Measurements from ENCODE around the gene LONP2. TPM values are rescaled to one million over a fixed set of nuclear protein-coding genes. Genes with fewer than 3 reads are reported as not detected.
A peak's percentile ranks its signal among the peaks of the same experiment; 100 is the strongest.

The LONP2 gene
- total and polyA plus RNA-seq, 2 experiments from 2014 or later: 42.5 to 48.1 TPM

DNA sequence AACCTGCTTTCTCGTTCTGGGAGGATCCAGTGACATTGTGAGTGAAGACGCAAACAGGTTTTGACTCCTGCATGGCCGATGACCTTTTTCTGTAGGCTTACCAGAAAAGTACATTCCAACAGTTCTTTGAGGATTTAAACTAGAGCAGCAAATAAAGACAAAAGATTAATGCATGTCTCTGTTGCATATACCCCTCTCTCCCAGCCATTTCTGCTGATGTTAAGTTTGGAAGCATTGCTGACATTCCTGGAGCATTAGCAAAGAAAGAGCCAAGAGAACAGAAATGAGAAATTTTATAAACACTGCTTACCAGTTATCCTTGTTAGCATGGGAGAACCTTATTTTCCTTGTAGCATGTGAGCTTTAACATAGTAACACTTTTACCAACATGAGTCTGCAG lies 91.9 kb downstream of the LONP2 start:
- TF ChIP-seq CTCF (IDR thresholded peaks at IDR 0.05; ENCODE audit: low read depth, low read length): no peak
- Histone ChIP-seq H3K27ac (no peak overlapping the region), H3K27me3 (no peaks in the 10 kb centered on the region), H3K4me1 (ENCODE audit: low read depth) (no peaks in the 10 kb centered on the region), H3K36me3 (peaks cover 23% of the 10 kb centered on the region), H3K9me3 (ENCODE audit: low read depth) (no peaks in the 10 kb centered on the region), H3K4me3 (no peak overlapping the region)
- DNase-seq (ENCODE audit: low read depth in 1 of 2, low spot score in 1 of 2): peak in 1 of 2 donors; percentile 45

- TF ChIP-seq CTCF (IDR thresholded peaks at IDR 0.05; ENCODE audit: low read depth, low read length): no peak
- no peak for DNase-seq (ENCODE audit: low read depth in 1 of 2, low spot score in 1 of 2)
- H3K27me3 ChIP-seq: no peaks in the 10 kb centered on the region
- H3K9me3 ChIP-seq (ENCODE audit: low read depth): no peaks in the 10 kb centered on the region
- H3K27ac ChIP-seq: no peak overlapping the region
- H3K4me1 ChIP-seq (ENCODE audit: low read depth): no peaks in the 10 kb centered on the region
- H3K36me3 ChIP-seq: peaks cover 10% of the 10 kb centered on the region
- no peak overlapping the region for H3K4me3 ChIP-seq
Measured at GRCh38 chr16:48340054-48340453, 96.0 kb downstream of the LONP2 start.

- no peaks in the 10 kb centered on the region for H3K4me1 ChIP-seq (ENCODE audit: low read depth)
- no peaks in the 10 kb centered on the region for H3K27me3 ChIP-seq
- no peak for DNase-seq (ENCODE audit: low read depth in 1 of 2, low spot score in 1 of 2)
- no peak overlapping the region for H3K27ac ChIP-seq
- peaks cover 1% of the 10 kb centered on the region for H3K36me3 ChIP-seq
- no peak for TF ChIP-seq CTCF (IDR thresholded peaks at IDR 0.05; ENCODE audit: low read depth, low read length)
- no peaks in the 10 kb centered on the region for H3K9me3 ChIP-seq (ENCODE audit: low read depth)
- no peak overlapping the region for H3K4me3 ChIP-seq
Measured at GRCh38 chr16:48342591-48342990, 98.5 kb downstream of the LONP2 start.

DNA sequence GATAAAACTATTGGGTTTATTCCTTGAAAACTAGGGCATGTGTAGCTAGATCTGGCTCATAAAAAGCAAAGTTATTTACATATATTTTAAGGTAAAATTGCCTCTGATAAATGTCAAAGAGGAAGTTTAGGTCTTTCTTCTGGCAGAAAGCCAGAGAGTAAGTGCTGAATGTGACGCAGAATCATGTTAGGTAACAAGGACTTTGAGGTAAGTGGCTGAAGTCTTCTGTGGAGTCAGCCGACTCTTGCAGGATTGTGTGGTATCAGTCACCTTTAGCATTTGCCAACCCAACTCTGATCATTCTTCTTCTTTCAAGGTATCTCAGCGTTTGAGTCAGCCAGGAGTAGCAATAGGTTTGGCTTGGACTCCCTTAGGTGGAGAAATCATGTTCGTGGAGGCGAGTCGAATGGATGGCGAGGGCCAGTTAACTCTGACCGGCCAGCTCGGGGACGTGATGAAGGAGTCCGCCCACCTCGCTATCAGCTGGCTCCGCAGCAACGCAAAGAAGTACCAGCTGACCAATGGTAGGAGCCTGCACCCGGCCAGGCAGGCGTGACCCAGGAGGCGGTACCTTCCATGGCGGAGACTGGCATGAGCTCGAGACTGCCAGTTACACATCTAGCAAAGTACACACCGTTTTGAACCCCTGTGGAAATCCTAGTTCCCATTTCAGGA lies 103.2 kb downstream of the LONP2 start:
- Histone ChIP-seq H3K4me1 (ENCODE audit: low read depth) (no peaks in the 10 kb centered on the region), H3K9me3 (ENCODE audit: low read depth) (no peaks in the 10 kb centered on the region), H3K36me3 (peaks cover 35% of the 10 kb centered on the region), H3K4me3 (no peak overlapping the region), H3K27ac (no peak overlapping the region), H3K27me3 (no peaks in the 10 kb centered on the region)
- no peak for TF ChIP-seq CTCF (IDR thresholded peaks at IDR 0.05; ENCODE audit: low read depth, low read length)
- DNase-seq (ENCODE audit: low read depth in 1 of 2, low spot score in 1 of 2): no peak

DNA sequence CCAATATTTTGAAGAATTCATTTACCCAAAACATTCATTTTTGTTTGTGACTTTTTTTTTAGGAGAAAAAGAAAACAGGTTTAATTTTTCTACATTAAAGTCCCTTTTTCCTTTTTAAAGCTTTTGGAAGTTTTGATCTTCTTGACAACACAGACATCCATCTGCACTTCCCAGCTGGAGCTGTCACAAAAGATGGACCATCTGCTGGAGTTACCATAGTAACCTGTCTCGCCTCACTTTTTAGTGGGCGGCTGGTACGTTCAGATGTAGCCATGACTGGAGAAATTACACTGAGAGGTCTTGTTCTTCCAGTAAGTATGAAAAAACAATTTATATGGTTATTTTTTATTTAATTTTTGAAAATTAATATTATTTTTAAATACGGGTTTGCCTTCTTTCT lies 103.9 kb downstream of the LONP2 start:
- H3K9me3 ChIP-seq (ENCODE audit: low read depth): no peaks in the 10 kb centered on the region
- H3K4me1 ChIP-seq (ENCODE audit: low read depth): no peaks in the 10 kb centered on the region
- H3K27ac ChIP-seq: no peak overlapping the region
- no peak for DNase-seq (ENCODE audit: low read depth in 1 of 2, low spot score in 1 of 2)
- TF ChIP-seq CTCF (IDR thresholded peaks at IDR 0.05; ENCODE audit: low read depth, low read length): no peak
- H3K27me3 ChIP-seq: no peaks in the 10 kb centered on the region
- H3K4me3 ChIP-seq: no peak overlapping the region
- peaks cover 35% of the 10 kb centered on the region for H3K36me3 ChIP-seq

All from cardiac muscle cell (in vitro differentiated cells and primary cell).